BJ (cell line): Measurements from ENCODE around the gene PDK4. TPM values are rescaled to one million over a fixed set of nuclear protein-coding genes. Genes with fewer than 3 reads are reported as not detected.

Source experiments
- CTCF ChIA-PET: fragments of 350-600 bp; formaldehyde crosslinking; extraction: SDS; loops from one replicate; lab custom pipeline; 2021; ENCODE audit warnings: antibody characterized with exemption, inconsistent platforms; lab: Yijun Ruan, JAX
- POLR2A ChIA-PET: fragments of 300-600 bp; sonication (Branson Sonifier 250); formaldehyde crosslinking; extraction: SDS; loops from one replicate; lab custom pipeline; 2021; ENCODE audit warnings: antibody characterized with exemption; lab: Charles Lee
- DNase-seq: peaks from one replicate; pipeline ENCODE4 v3.0.0-alpha.2; 2011; ENCODE audit warnings: low read depth
- H3K27me3 ChIP-seq: 2 replicates; pipeline ENCODE4 v1.6.0; 2011; ENCODE audit warnings: low read length; ENCODE audit not compliant: control insufficient read depth, insufficient read depth
- H3K36me3 ChIP-seq: 2 replicates; pipeline ENCODE4 v1.5.1; 2011; ENCODE audit warnings: low read length; ENCODE audit not compliant: control insufficient read depth, insufficient read depth
- H3K4me3 ChIP-seq: 2 replicates; pipeline ENCODE4 v1.5.1; 2011; ENCODE audit warnings: low read depth, mild to moderate bottlenecking, control low read depth, low read length
- CTCF ChIP-seq: IDR thresholded peaks from 2 replicates; pipeline ENCODE4 v1.5.1; 2011; ENCODE audit warnings: low read depth, mild to moderate bottlenecking, control low read depth, inconsistent platforms, low read length, moderate library complexity; ENCODE audit not compliant: insufficient read depth
- polyA plus RNA-seq: library from polyadenylated mRNA; depleted of rRNA; stranded (reverse); fragments of >200 nt; gene quantifications from 2 replicates; pipeline ENCODE4 v1.2.3, GENCODE V29; 2011

Gene PDK4
- polyA plus RNA-seq, 1 experiment = 0.05 TPM

GRCh38 chr7:95589031-95589430 is 7.3 kb downstream of the PDK4 start:
- ChIA-PET POLR2A (no interaction called here), CTCF (interaction anchor here (1.3 kb wide), 1 partner anchor 30 kb away, joined by 4 read pairs; no protein-coding TSS in a partner anchor)
- H3K36me3 ChIP-seq = no peaks in the 10 kb centered on the region
- no peak for TF ChIP-seq CTCF
- no peak overlapping the region for H3K4me3 ChIP-seq
- no peaks in the 10 kb centered on the region for H3K27me3 ChIP-seq
- no peak for DNase-seq

- no peak overlapping the region for H3K4me3 ChIP-seq
- POLR2A ChIA-PET = no interaction called here
- no peaks in the 10 kb centered on the region for H3K36me3 ChIP-seq
- CTCF ChIA-PET = interaction anchor here (0.6 kb wide), 1 partner anchor 485 kb away, joined by 3 read pairs; no protein-coding TSS in a partner anchor
- no peak for DNase-seq
- no peak for TF ChIP-seq CTCF
- H3K27me3 ChIP-seq = no peaks in the 10 kb centered on the region
Observed at GRCh38 chr7:95586951-95587301, 9.4 kb downstream of the PDK4 start.

- ChIA-PET CTCF (no interaction called here), POLR2A (no interaction called here)
- TF ChIP-seq CTCF = no peak
- H3K27me3 ChIP-seq = no peaks in the 10 kb centered on the region
- H3K36me3 ChIP-seq = no peaks in the 10 kb centered on the region
- no peak overlapping the region for H3K4me3 ChIP-seq
- DNase-seq = no peak
Observed at GRCh38 chr7:95585426-95585789, 10.9 kb downstream of the PDK4 start.

- ChIA-PET POLR2A (no interaction called here), CTCF (no interaction called here)
- H3K4me3 ChIP-seq = no peak overlapping the region
- no peaks in the 10 kb centered on the region for H3K27me3 ChIP-seq
- no peak for TF ChIP-seq CTCF
- no peak for DNase-seq
- no peaks in the 10 kb centered on the region for H3K36me3 ChIP-seq
Observed at GRCh38 chr7:95584769-95585425, 11.4 kb downstream of the PDK4 start.

GRCh38 chr7:95583834-95584621 is 12.3 kb downstream of the PDK4 start:
- H3K4me3 ChIP-seq = no peak overlapping the region
- CTCF ChIA-PET = interaction anchor here (0.6 kb wide), 1 partner anchor 96 kb away, joined by 3 read pairs; no protein-coding TSS in a partner anchor
- POLR2A ChIA-PET = no interaction called here
- no peak for TF ChIP-seq CTCF
- H3K36me3 ChIP-seq = no peaks in the 10 kb centered on the region
- DNase-seq = no peak
- H3K27me3 ChIP-seq = no peaks in the 10 kb centered on the region
